ENCODE measurements around the gene CCDC102B.

The CCDC102B gene

GRCh38 chr18:69097349-69097748 is 299.5 kb downstream of the CCDC102B start:
- in situ Hi-C loops (cut with HindIII; ENCODE audit: low sequenced_read_pairs): no loop called here
- no peak for DNase-seq (ENCODE audit: low read depth, low spot score)
- no peak for TF ChIP-seq CTCF (IDR thresholded peaks at IDR 0.05; ENCODE audit: low read depth, low read length)

GRCh38 chr18:69102959-69103358 is 305.1 kb downstream of the CCDC102B start:
- TF ChIP-seq CTCF (IDR thresholded peaks at IDR 0.05; ENCODE audit: low read depth, low read length): no peak
- DNase-seq (ENCODE audit: low read depth, low spot score): peak; percentile 17
- H3K4me3 ChIP-seq (ENCODE audit: low read depth, low read length): no peak overlapping the region
- in situ Hi-C loops (cut with HindIII; ENCODE audit: low sequenced_read_pairs): no loop called here

More at GRCh38 chr18:69097349-69097748, 299.5 kb downstream of the CCDC102B start:
- H3K4me3 ChIP-seq (ENCODE audit: low read depth, low read length): no peak overlapping the region

Data from astrocyte of the spinal cord (primary cell).